HEK293T (cell line): ENCODE results near the gene ASCL5.

ENCODE experiments used
- ARNT ChIP-seq: fragments of 450-650 bp; IDR thresholded peaks from 2 replicates; pipeline ENCODE4 v1.6.1; 2017; ENCODE audit warnings: mild to moderate bottlenecking
- BHLHE40 ChIP-seq: fragments of 450-650 bp; IDR thresholded peaks from 2 replicates; pipeline ENCODE4 v1.6.1; 2016; ENCODE audit warnings: mild to moderate bottlenecking, moderate library complexity, borderline replicate concordance
- ELF4 ChIP-seq: fragments of 450-650 bp; IDR thresholded peaks from 2 replicates; pipeline ENCODE4 v1.6.1; 2017; ENCODE audit warnings: antibody characterized with exemption
- FOXA1 ChIP-seq: fragments of 450-650 bp; IDR thresholded peaks from 2 replicates; pipeline ENCODE4 v1.6.1; 2016; ENCODE audit warnings: mild to moderate bottlenecking
- HDGF ChIP-seq: fragments of 450-650 bp; IDR thresholded peaks from 2 replicates; pipeline ENCODE4 v1.6.1; 2017; ENCODE audit warnings: antibody characterized with exemption, borderline replicate concordance
- NFRKB ChIP-seq: fragments of 450-650 bp; IDR thresholded peaks from 2 replicates; pipeline ENCODE4 v1.6.1; 2016; ENCODE audit warnings: mild to moderate bottlenecking, moderate library complexity
- SP1 ChIP-seq: fragments of 450-650 bp; IDR thresholded peaks from 2 replicates; pipeline ENCODE4 v1.6.1; 2017
- SUZ12 ChIP-seq: fragments of 450-650 bp; IDR thresholded peaks from 2 replicates; pipeline ENCODE4 v1.6.1; 2016; ENCODE audit warnings: mild to moderate bottlenecking
- TARDBP ChIP-seq: fragments of 450-650 bp; IDR thresholded peaks from 2 replicates; pipeline ENCODE4 v1.6.1; 2016
- TF ChIP-seq, protein P1 (sequence below): fragments of 450-650 bp; IDR thresholded peaks from 2 replicates; pipeline ENCODE4 v1.6.1; 2016

- no peak for TF ChIP-seq NFRKB
- TF ChIP-seq SP1, result no peak
- TF ChIP-seq, protein P1, sequence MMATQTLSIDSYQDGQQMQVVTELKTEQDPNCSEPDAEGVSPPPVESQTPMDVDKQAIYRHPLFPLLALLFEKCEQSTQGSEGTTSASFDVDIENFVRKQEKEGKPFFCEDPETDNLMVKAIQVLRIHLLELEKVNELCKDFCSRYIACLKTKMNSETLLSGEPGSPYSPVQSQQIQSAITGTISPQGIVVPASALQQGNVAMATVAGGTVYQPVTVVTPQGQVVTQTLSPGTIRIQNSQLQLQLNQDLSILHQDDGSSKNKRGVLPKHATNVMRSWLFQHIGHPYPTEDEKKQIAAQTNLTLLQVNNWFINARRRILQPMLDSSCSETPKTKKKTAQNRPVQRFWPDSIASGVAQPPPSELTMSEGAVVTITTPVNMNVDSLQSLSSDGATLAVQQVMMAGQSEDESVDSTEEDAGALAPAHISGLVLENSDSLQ, result no peak
- TF ChIP-seq SUZ12, result no peak
- TF ChIP-seq BHLHE40, result no peak
- no peak for TF ChIP-seq TARDBP
- TF ChIP-seq HDGF, result no peak
- TF ChIP-seq ELF4, result no peak
- no peak for TF ChIP-seq FOXA1
- no peak for TF ChIP-seq ARNT
Observed at GRCh38 chr1:201104141-201104540, 22.8 kb downstream of the ASCL5 start.
